GM12873 (cell line): ENCODE data around the gene C8G.

Experiments used
- CTCF ChIP-seq: IDR thresholded peaks from 2 replicates; pipeline ENCODE4 v1.5.1; 2012; ENCODE audit warnings: low read depth, mild to moderate bottlenecking, moderate library complexity, low read length, control low read depth; ENCODE audit not compliant: insufficient read depth; ENCODE audit errors: missing control alignments

The C8G gene

GRCh38 chr9:136937186-136938001, 7.6 kb upstream of the C8G start:
- no peak for TF ChIP-seq CTCF

GRCh38 chr9:136939431-136939995, 5.5 kb upstream of the C8G start:
- no peak for TF ChIP-seq CTCF

- TF ChIP-seq CTCF: no peak
Observed at GRCh38 chr9:136939996-136940525, 5.0 kb upstream of the C8G start.

- no peak for TF ChIP-seq CTCF
Observed at GRCh38 chr9:136940526-136941230, 4.4 kb upstream of the C8G start.

GRCh38 chr9:136941231-136942111, 3.6 kb upstream of the C8G start:
- no peak for TF ChIP-seq CTCF

- no peak for TF ChIP-seq CTCF
Observed at GRCh38 chr9:136942112-136942880, 2.7 kb upstream of the C8G start.
